Measurements from ENCODE around the gene HCFC1R1.

DNA sequence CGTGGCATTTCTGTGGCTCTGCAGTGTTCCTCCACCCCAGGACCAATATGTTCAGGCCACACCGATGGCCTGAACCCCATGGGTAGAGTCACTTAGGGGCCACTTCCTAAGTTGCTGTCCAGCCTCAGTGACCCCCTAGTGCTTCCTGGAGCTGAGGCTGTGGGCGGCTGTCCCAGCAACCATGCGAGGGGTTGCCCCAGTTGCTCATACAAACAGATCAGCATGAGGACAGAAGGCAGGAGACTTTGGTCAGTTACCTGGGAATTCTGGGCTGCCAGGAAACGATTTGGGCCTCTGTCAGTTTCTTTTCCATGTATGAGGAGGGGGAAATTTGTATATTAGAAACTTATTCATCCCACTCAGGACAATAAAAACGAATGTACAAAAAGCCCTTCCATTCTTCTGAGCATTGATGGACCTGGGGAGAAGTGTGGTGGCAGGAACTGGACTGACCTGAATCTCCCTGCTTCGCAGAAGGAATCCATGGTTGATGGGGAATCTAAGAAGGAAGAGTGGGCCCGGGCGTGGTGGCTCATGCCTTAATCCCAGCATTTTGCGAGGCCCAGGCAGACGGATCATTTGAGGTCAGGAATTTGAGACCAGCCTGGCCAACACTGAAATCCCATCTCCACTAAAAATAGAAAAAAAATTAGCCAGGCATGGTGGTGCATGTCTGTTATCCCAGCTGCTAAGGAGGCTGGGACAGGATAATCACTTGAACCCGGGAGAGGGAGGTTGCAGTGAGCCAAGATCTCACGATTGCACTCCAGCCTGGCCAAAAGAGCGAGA is 36.8 kb upstream of the HCFC1R1 start:
- TF ChIP-seq, protein P1, sequence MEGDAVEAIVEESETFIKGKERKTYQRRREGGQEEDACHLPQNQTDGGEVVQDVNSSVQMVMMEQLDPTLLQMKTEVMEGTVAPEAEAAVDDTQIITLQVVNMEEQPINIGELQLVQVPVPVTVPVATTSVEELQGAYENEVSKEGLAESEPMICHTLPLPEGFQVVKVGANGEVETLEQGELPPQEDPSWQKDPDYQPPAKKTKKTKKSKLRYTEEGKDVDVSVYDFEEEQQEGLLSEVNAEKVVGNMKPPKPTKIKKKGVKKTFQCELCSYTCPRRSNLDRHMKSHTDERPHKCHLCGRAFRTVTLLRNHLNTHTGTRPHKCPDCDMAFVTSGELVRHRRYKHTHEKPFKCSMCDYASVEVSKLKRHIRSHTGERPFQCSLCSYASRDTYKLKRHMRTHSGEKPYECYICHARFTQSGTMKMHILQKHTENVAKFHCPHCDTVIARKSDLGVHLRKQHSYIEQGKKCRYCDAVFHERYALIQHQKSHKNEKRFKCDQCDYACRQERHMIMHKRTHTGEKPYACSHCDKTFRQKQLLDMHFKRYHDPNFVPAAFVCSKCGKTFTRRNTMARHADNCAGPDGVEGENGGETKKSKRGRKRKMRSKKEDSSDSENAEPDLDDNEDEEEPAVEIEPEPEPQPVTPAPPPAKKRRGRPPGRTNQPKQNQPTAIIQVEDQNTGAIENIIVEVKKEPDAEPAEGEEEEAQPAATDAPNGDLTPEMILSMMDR (conservative IDR thresholded peaks at IDR 0.05; ENCODE audit: low read length) = no peak
- TF ChIP-seq EZH2phosphoT487 (IDR thresholded peaks at IDR 0.05; ENCODE audit: borderline replicate concordance) = no peak

Data from Loucy (cell line).